ENCODE results near the gene ATP5PD.

The ATP5PD gene

GRCh38 chr17:74994440-74994839 lies 52.3 kb downstream of the ATP5PD start:
- DNase-seq, result peak; percentile 28

- DNase-seq, result no peak
These were observed 54.5 kb downstream of the ATP5PD start for GRCh38 chr17:74992223-74992622.

- no peak for DNase-seq
These were observed 56.1 kb downstream of the ATP5PD start for GRCh38 chr17:74990581-74991105.
